ENCODE measurements around the gene MRPS22. TPM values are rescaled to one million over a fixed set of nuclear protein-coding genes. Genes with fewer than 3 reads are reported as not detected.
A peak's percentile ranks its signal among the peaks of the same experiment; 100 is the strongest.

The MRPS22 gene
- 47.0 and 64.1 TPM in 2 replicates for total RNA-seq

GRCh38 chr3:139343895-139344856, at the start of gene MRPS22:
MRPS22 (plus strand) TSS chr3:139344020; CDS start chr3:139344027, 7 bp downstream.
- DNase-seq (ENCODE audit: low read depth in 2 of 2) = peak; percentile 78 to 88

GRCh38 chr3:139295040-139295439, 48.8 kb upstream of the MRPS22 start:
- no peak for DNase-seq (ENCODE audit: low read depth in 2 of 2)

GRCh38 chr3:139296141-139296718, 47.6 kb upstream of the MRPS22 start:
- DNase-seq (ENCODE audit: low read depth in 2 of 2) = no peak

- no peak for DNase-seq (ENCODE audit: low read depth in 2 of 2)
Observed at GRCh38 chr3:139297588-139298311, 46.1 kb upstream of the MRPS22 start.

- DNase-seq (ENCODE audit: low read depth in 2 of 2) = no peak
Observed at GRCh38 chr3:139299261-139300132, 44.3 kb upstream of the MRPS22 start.

DNA sequence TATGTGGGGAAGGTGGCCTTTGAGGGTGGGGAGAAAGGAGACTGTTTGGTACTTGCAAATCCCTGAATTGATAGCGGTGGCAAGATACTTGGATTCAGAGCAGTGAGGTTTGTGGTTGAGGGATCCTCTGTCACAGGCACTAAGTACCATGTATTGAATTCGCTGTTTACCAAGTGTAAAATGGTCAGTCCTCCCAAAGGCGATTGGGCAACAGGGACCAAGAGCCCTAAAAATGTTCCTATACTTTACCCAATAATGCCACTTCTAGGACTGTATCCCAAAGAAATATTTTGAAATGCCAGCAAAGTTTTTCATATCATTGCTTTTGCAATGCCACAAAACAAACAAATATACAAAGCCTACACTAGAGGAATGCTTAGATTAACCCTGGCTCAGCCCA, 43.4 kb upstream of the MRPS22 start:
- DNase-seq (ENCODE audit: low read depth in 2 of 2) = no peak

DNA sequence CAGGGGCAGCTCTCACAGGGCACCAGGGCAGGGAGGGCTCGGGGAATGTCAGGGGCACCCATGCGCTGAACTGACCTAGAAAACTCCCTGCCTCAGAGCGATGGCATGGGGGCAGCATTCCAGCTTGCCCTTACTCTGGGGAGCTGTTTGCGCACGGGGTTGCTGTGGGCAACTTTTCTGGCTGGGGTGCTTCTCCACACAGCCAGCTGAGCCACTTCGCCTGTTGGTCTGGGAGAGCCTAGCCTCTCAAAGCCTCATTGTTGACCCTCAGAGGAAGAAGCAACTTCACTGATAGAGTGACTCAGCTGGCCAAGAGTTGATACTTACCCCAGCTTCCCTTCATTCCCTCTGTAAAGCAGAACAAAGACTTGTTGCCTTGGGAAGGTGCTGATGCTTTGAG, 42.6 kb upstream of the MRPS22 start:
- no peak for DNase-seq (ENCODE audit: low read depth in 2 of 2)

GRCh38 chr3:139301654-139302053, 42.2 kb upstream of the MRPS22 start:
- no peak for DNase-seq (ENCODE audit: low read depth in 2 of 2)

- DNase-seq (ENCODE audit: low read depth in 2 of 2) = peak in 1 of 2 donors; percentile 42
Observed at GRCh38 chr3:139302084-139302800, 41.6 kb upstream of the MRPS22 start.

GRCh38 chr3:139302801-139303113, 41.1 kb upstream of the MRPS22 start:
- no peak for DNase-seq (ENCODE audit: low read depth in 2 of 2)

- no peak for DNase-seq (ENCODE audit: low read depth in 2 of 2)
Observed at GRCh38 chr3:139303216-139303615, 40.6 kb upstream of the MRPS22 start.

- no peak for DNase-seq (ENCODE audit: low read depth in 2 of 2)
Observed at GRCh38 chr3:139304383-139304782, 39.4 kb upstream of the MRPS22 start.

DNA sequence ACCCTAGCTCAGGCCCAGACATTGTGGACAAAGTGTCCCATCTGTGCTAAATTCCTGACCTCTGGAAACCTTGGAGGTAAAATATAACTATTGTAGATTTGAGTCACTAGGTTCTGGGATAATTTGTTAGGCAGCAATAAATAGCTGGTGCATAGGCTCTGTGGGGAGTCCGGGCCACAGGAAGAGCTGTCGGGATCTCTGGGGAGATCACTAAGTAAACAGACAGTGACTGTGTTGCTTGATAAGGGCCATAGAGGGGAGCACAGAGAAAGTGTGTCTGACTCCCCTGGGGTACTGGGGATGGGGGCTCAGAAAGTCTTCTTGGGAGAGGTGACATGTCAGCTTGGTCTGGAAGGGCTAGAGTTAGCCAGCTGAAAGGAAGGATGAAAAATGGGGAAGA, 37.7 kb upstream of the MRPS22 start:
- no peak for DNase-seq (ENCODE audit: low read depth in 2 of 2)

DNA sequence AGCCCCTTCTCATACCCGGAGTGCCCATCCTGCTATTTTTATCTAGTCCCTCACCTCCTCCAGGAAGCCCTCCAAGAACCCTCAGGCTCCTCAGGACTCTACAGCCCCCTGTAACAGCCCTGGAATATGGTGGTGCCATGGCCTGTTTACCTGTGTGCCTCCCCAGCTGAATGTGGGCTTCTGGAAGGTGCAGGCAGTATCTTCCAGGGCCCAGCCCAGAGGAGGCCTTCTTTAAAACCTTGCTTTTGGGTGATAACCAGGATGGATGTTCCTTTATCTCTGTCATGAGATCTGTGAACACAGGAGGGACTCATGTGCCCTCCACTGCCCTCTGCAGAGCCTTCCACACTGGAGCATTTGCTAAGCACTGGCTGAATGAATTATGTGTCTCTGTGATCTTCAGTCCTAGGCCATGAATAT, 36.7 kb upstream of the MRPS22 start:
- DNase-seq (ENCODE audit: low read depth in 2 of 2) = no peak

- no peak for DNase-seq (ENCODE audit: low read depth in 2 of 2)
Observed at GRCh38 chr3:139307601-139308555, 35.9 kb upstream of the MRPS22 start.

- no peak for DNase-seq (ENCODE audit: low read depth in 2 of 2)
Observed at GRCh38 chr3:139308560-139308959, 35.3 kb upstream of the MRPS22 start.

DNA sequence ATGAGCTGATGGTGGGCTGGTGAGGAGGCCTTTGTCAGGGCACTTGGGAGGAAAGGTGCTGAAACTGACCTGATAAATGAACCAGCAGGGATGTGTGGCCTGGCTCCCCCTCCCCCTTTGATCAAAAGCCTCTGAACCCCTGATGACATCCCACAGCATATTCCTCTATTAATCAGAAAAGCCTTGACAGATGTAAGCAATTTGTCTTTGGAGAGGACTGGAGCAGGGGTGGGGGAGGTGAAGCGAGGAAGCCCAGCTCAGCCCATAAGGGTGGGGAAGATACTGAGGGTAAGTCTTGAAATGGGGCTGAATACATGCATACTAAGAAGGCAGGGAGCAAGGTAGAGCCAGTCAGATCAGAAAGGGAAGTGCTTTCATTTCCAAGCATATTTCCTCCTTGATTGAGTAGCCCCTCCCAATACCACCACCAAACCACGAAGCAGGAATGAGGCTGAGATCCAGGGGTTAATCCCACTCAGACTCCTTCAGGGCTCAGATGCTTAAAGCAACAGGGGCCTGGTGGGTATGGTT, 34.7 kb upstream of the MRPS22 start:
- DNase-seq (ENCODE audit: low read depth in 2 of 2) = no peak

GRCh38 chr3:139309880-139310279, 33.9 kb upstream of the MRPS22 start:
- peak in 1 of 2 donors; percentile 47 for DNase-seq (ENCODE audit: low read depth in 2 of 2)

- peak in 1 of 2 donors; percentile 13 for DNase-seq (ENCODE audit: low read depth in 2 of 2)
Observed at GRCh38 chr3:139310474-139310933, 33.3 kb upstream of the MRPS22 start.

Data from dermis microvascular lymphatic vessel endothelial cell (primary cell).